K562 (cell line): ENCODE data around the gene YAE1. TPM values are rescaled to one million over a fixed set of nuclear protein-coding genes. Genes with fewer than 3 reads are reported as not detected.

Experiments used
- ARNT ChIP-seq, 2 experiments: fragments of 450-650 bp; IDR thresholded peaks; 2 replicates each; pipeline ENCODE4 v1.6.1; 2016; ENCODE audit warnings: mild to moderate bottlenecking in 1 of 2
- CAMTA2 ChIP-seq: fragments of 250-450 bp; sonication (Bioruptor Pico); conservative IDR thresholded peaks from 2 replicates; pipeline ENCODE4 v1.5.1; 2022
- DACH1 ChIP-seq: fragments of 450-650 bp; IDR thresholded peaks from 2 replicates; pipeline ENCODE4 v1.6.1; 2018; ENCODE audit not compliant: partially characterized antibody
- FOSL1 ChIP-seq: fragments of 200-800 bp; sonication (Bioruptor generic); conservative IDR thresholded peaks from 2 replicates; pipeline ENCODE4 v1.6.1; 2016; ENCODE audit warnings: missing genetic modification characterization, missing compliant biosample characterization
- GABPB1 ChIP-seq: sonication (generic); formaldehyde crosslinking; IDR thresholded peaks from 2 replicates; pipeline ENCODE4 v1.8.0; 2022; ENCODE audit warnings: mild to moderate bottlenecking, missing genetic modification reagents
- HDAC3 ChIP-seq: fragments of 450-650 bp; IDR thresholded peaks from 2 replicates; pipeline ENCODE4 v1.6.1; 2018; ENCODE audit warnings: borderline replicate concordance, mild to moderate bottlenecking, moderate library complexity; ENCODE audit not compliant: partially characterized antibody
- HNRNPK ChIP-seq: fragments of 200-400 bp; formaldehyde crosslinking; IDR thresholded peaks from one replicate; pipeline ENCODE4 v1.6.1; 2018; ENCODE audit warnings: mild to moderate bottlenecking, low read depth, low read length; ENCODE audit not compliant: poor library complexity, severe bottlenecking
- JUND ChIP-seq, 2 experiments: IDR thresholded peaks; 2 replicates in 1 of 2; 3 replicates in 1 of 2; pipeline ENCODE4 v1.6.1; 2011; ENCODE audit warnings: borderline replicate concordance in 2 of 2, low read depth in 2 of 2, low read length in 2 of 2, improper control_type of control experiment in 1 of 2, missing biosample characterization in 1 of 2, missing genetic modification characterization in 1 of 2, missing genetic modification reagents in 1 of 2
- KDM4B ChIP-seq, 2 experiments: fragments of 450-650 bp in 1 of 2; sonication (generic) in 1 of 2; IDR thresholded peaks; 2 replicates each; pipeline ENCODE4 v1.6.1; 2016 to 2017; ENCODE audit warnings: borderline replicate concordance in 2 of 2, antibody characterized with exemption in 1 of 2, low read depth in 1 of 2, mild to moderate bottlenecking in 1 of 2
- LCOR ChIP-seq: sonication (generic); formaldehyde crosslinking; IDR thresholded peaks from 2 replicates; pipeline ENCODE4 v1.8.0; 2022; ENCODE audit warnings: mild to moderate bottlenecking, missing genetic modification reagents
- RNF2 ChIP-seq: sonication (generic); IDR thresholded peaks from 2 replicates; pipeline ENCODE4 v1.6.1; 2016
- SMARCA4 ChIP-seq: fragments of 450-650 bp; IDR thresholded peaks from 2 replicates; pipeline ENCODE4 v1.6.1; 2016
- TBP ChIP-seq: optimal IDR thresholded peaks from 2 replicates; pipeline ENCODE3; 2011; ENCODE audit warnings: low read depth, low read length, improper control_type of control experiment
- TGIF2 ChIP-seq: sonication (generic); formaldehyde crosslinking; IDR thresholded peaks from 2 replicates; pipeline ENCODE4 v1.8.1; 2022; ENCODE audit warnings: mild to moderate bottlenecking, missing genetic modification reagents, moderate library complexity
- ZNF217 ChIP-seq: sonication (generic); formaldehyde crosslinking; IDR thresholded peaks from 2 replicates; pipeline ENCODE4 v1.8.0; 2022; ENCODE audit warnings: mild to moderate bottlenecking, missing genetic modification reagents
- ZNF232 ChIP-seq: sonication (generic); formaldehyde crosslinking; IDR thresholded peaks from 2 replicates; pipeline ENCODE4 v1.8.0; 2022; ENCODE audit warnings: mild to moderate bottlenecking, missing genetic modification reagents
- ZNF57 ChIP-seq: fragments of 450-650 bp; formaldehyde crosslinking; IDR thresholded peaks from 2 replicates; pipeline ENCODE4 v1.4.0; 2020; ENCODE audit warnings: mild to moderate bottlenecking, moderate library complexity
- ZNF707 ChIP-seq: fragments of 250-450 bp; sonication (Bioruptor Pico); conservative IDR thresholded peaks from 2 replicates; pipeline ENCODE4 v1.8.0; 2022; ENCODE audit warnings: inconsistent platforms, mild to moderate bottlenecking, moderate library complexity
- polyA plus RNA-seq, 8 experiments: library from polyadenylated mRNA; depleted of rRNA in 4 of 8; stranded (reverse) in 5 of 8; unstranded in 3 of 8; fragments of >200 nt; fragmentation: Nextera tagmentation in 2 of 8; fragmentation: Illumina TruSeq in 1 of 8; extraction: Ambion mirVana in 2 of 8; extraction: Trizol in 1 of 8; gene quantifications; 2 replicates each; pipeline versions ENCODE4 v1.2.1 to v1.2.3, GENCODE V29; 2011 to 2014; ENCODE audit warnings: inconsistent platforms in 1 of 8, missing spikeins in 1 of 8
- total RNA-seq, 7 experiments: library from RNA; depleted of rRNA in 6 of 7; stranded (reverse); fragments of >200 nt in 6 of 7; fragmentation: Illumina TruSeq in 2 of 7; extraction: Trizol in 2 of 7; gene quantifications; 2 replicates each; pipeline versions ENCODE4 v1.2.1 to v1.2.3, GENCODE V29; 2011 to 2021; ENCODE audit warnings: low replicate concordance in 1 of 7
- TF ChIP-seq, protein P1 (sequence below): sonication (generic); formaldehyde crosslinking; IDR thresholded peaks from 2 replicates; pipeline ENCODE4 v1.5.0; 2020; ENCODE audit warnings: missing genetic modification reagents
- TF ChIP-seq, protein P2 (sequence below): fragments of 450-650 bp; formaldehyde crosslinking; IDR thresholded peaks from 2 replicates; pipeline ENCODE4 v1.4.0; 2020; ENCODE audit warnings: mild to moderate bottlenecking, mixed read lengths
- TF ChIP-seq, protein P3 (sequence below): fragments of 250-450 bp; sonication (Bioruptor Pico); IDR thresholded peaks from 2 replicates; pipeline ENCODE4 v1.4.0; 2020; ENCODE audit warnings: mild to moderate bottlenecking
- TF ChIP-seq, protein P4 (sequence below): fragments of 250-450 bp; sonication (Bioruptor Pico); IDR thresholded peaks from 2 replicates; pipeline ENCODE4 v1.6.1; 2021; ENCODE audit warnings: mild to moderate bottlenecking
- TF ChIP-seq, protein P5 (sequence below), 3 experiments: fragments of 200-800 bp in 1 of 3; sonication (Bioruptor generic) in 1 of 3; sonication (generic) in 1 of 3; formaldehyde crosslinking in 1 of 3; IDR thresholded peaks; 2 replicates each; pipeline versions ENCODE4 v1.6.1 to v1.8.0; 2016 to 2022; ENCODE audit warnings: mild to moderate bottlenecking in 2 of 3, missing compliant biosample characterization in 2 of 3, missing genetic modification characterization in 2 of 3, missing genetic modification reagents in 1 of 3

Gene YAE1
- total and polyA plus RNA-seq, 9 of the 15 experiments (the other 6 are each of a cell fraction or from before 2014, with no cell fraction given), result 15.2 to 63.4 (median 30.1) TPM

DNA sequence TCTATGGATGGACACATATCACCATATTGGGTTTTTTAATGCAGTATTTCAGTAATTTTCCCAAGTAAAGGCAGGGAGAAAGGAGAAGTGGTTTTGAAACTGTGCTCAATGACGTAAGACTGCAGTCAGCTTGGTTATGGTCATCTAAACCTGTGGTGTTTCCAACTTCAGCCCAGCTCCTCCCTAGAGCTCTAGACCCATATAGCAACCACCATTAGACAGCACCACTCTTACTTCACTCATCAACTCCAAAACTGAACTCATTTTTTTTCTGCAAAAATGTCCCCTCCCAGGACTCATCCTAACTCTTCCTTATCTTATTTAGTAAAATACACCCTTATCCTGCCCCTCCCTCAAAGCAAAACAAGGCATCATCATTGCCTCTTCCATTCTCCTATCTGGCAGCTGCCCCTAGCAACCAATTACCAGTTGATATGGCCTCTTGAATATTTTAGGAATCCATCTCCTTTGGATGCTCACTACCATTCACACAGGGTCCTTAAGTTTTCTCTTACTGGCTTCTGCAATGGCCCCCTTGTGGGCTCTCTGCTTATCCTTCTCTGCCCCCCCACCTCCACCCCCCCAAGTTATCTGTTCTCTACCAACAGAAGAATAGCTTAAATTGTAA lies 55.7 kb downstream of the YAE1 start (continued):
- no peak for TF ChIP-seq FOSL1 (tag)
- TF ChIP-seq JUND (IDR thresholded peaks at IDR 0.05; ENCODE audit: borderline replicate concordance, low read depth, low read length), result peak; percentile 31; the same call in 1 of the 2 replicates
- no peak for TF ChIP-seq JUND (tag; IDR thresholded peaks at IDR 0.05; ENCODE audit: borderline replicate concordance, low read depth, low read length)
- TF ChIP-seq HDAC3, result no peak
- no peak for TF ChIP-seq KDM4B (IDR thresholded peaks at IDR 0.05; ENCODE audit: borderline replicate concordance in 2 of 2, low read depth in 1 of 2)
- TF ChIP-seq RNF2, result no peak
- TF ChIP-seq, protein P1, sequence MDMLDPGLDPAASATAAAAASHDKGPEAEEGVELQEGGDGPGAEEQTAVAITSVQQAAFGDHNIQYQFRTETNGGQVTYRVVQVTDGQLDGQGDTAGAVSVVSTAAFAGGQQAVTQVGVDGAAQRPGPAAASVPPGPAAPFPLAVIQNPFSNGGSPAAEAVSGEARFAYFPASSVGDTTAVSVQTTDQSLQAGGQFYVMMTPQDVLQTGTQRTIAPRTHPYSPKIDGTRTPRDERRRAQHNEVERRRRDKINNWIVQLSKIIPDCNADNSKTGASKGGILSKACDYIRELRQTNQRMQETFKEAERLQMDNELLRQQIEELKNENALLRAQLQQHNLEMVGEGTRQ (CRISPR knock-in tag), result no peak
- no peak for TF ChIP-seq GABPB1
- no peak for TF ChIP-seq ZNF232 (CRISPR knock-in tag)
- TF ChIP-seq ZNF57 (CRISPR knock-in tag), result no peak
- TF ChIP-seq TGIF2 (CRISPR knock-in tag), result no peak
- no peak for TF ChIP-seq HNRNPK
- no peak for TF ChIP-seq ZNF217
- TF ChIP-seq ZNF707 (CRISPR knock-in tag), result no peak
- no peak for TF ChIP-seq ARNT (IDR thresholded peaks at IDR 0.05)
- TF ChIP-seq, protein P2, sequence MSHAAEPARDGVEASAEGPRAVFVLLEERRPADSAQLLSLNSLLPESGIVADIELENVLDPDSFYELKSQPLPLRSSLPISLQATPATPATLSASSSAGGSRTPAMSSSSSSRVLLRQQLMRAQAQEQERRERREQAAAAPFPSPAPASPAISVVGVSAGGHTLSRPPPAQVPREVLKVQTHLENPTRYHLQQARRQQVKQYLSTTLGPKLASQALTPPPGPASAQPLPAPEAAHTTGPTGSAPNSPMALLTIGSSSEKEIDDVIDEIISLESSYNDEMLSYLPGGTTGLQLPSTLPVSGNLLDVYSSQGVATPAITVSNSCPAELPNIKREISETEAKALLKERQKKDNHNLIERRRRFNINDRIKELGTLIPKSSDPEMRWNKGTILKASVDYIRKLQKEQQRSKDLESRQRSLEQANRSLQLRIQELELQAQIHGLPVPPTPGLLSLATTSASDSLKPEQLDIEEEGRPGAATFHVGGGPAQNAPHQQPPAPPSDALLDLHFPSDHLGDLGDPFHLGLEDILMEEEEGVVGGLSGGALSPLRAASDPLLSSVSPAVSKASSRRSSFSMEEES (CRISPR knock-in tag), result no peak
- TF ChIP-seq, protein P3, sequence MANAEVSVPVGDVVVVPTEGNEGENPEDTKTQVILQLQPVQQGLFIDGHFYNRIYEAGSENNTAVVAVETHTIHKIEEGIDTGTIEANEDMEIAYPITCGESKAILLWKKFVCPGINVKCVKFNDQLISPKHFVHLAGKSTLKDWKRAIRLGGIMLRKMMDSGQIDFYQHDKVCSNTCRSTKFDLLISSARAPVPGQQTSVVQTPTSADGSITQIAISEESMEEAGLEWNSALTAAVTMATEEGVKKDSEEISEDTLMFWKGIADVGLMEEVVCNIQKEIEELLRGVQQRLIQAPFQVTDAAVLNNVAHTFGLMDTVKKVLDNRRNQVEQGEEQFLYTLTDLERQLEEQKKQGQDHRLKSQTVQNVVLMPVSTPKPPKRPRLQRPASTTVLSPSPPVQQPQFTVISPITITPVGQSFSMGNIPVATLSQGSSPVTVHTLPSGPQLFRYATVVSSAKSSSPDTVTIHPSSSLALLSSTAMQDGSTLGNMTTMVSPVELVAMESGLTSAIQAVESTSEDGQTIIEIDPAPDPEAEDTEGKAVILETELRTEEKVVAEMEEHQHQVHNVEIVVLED (CRISPR knock-in tag), result no peak
- TF ChIP-seq LCOR (CRISPR knock-in tag), result no peak; the same call in 1 of the 2 replicates
- no peak for TF ChIP-seq TBP
- TF ChIP-seq, protein P4, sequence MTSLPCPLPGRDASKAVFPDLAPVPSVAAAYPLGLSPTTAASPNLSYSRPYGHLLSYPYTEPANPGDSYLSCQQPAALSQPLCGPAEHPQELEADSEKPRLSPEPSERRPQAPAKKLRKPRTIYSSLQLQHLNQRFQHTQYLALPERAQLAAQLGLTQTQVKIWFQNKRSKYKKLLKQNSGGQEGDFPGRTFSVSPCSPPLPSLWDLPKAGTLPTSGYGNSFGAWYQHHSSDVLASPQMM (CRISPR knock-in tag), result no peak
- no peak for TF ChIP-seq CAMTA2 (CRISPR knock-in tag)
- TF ChIP-seq, protein P5, sequence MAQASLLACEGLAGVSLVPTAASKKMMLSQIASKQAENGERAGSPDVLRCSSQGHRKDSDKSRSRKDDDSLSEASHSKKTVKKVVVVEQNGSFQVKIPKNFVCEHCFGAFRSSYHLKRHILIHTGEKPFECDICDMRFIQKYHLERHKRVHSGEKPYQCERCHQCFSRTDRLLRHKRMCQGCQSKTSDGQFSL (CRISPR knock-in tag; IDR thresholded peaks at IDR 0.05), result peak; percentile 92
- TF ChIP-seq, protein P5 (tag; IDR thresholded peaks at IDR 0.05), result peak in 1 of 2 experiments; percentile 94; a peak in 2 of 4 replicates
- no peak for TF ChIP-seq SMARCA4
- TF ChIP-seq DACH1, result no peak
